Dendritic cell treated with granulocyte-macrophage colony-stimulating factor and Interleukin-4, amounts not matched to agents 40 ng/mL and 50 ng/mL, for 4 days (primary cell): ENCODE data around the gene CSTF3.
"Not testable (repeated sequence)": the region's sequence is repeated elsewhere in the genome, so short reads cannot be mapped to it uniquely, and the experiment has no call there.

Experiments
- H3K27ac Mint-ChIP-seq: one replicate; pipeline ENCODE4 v1.8.0; 2022; ENCODE audit warnings: mild to moderate bottlenecking, mixed read lengths
- H3K27me3 Mint-ChIP-seq: one replicate; pipeline ENCODE4 v1.8.0; 2022; ENCODE audit warnings: mild to moderate bottlenecking, mixed read lengths
- H3K36me3 Mint-ChIP-seq: one replicate; pipeline ENCODE4 v1.8.0; 2022; ENCODE audit warnings: low read depth, mixed read lengths
- H3K4me1 Mint-ChIP-seq: one replicate; pipeline ENCODE4 v1.8.0; 2022; ENCODE audit warnings: low read depth, mixed read lengths
- H3K4me3 Mint-ChIP-seq: one replicate; pipeline ENCODE4 v1.8.0; 2022; ENCODE audit warnings: mild to moderate bottlenecking, moderate library complexity, mixed read lengths
- H3K9me3 Mint-ChIP-seq: one replicate; pipeline ENCODE4 v1.8.0; 2022; ENCODE audit warnings: mixed read lengths
- intact Hi-C: fragments of 100-400 bp; cut with micrococcal nuclease; formaldehyde crosslinking; loops from one replicate; pipeline ENCODE4 v1.15.0; 2022

Gene CSTF3

DNA sequence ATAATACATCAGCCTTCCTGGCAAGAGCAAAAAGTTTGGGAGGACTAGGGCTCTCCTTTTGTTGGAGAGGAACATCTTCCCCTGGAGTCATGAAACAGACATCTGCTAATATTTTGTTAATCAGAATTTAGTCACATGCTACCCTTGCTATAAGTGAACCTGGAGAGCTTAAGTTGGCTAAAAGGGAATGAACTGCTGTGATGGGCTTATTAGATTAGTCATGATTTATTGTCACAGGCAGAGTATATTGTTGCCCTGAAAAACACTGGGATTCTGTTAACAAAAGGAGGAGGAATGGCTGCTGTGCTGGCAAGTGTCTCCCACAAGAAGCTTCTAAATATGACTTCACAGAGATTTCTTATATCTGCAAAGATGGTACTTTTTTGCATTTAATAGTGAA lies 105.9 kb downstream of the CSTF3 start:
- intact Hi-C loops, result no loop called here
- H3K36me3 Mint-ChIP-seq, result peaks cover 65% of the 10 kb centered on the region
- peaks cover 28% of the 10 kb centered on the region for H3K4me1 Mint-ChIP-seq
- no peaks in the 10 kb centered on the region for H3K9me3 Mint-ChIP-seq
- H3K4me3 Mint-ChIP-seq, result no peak overlapping the region
- no peaks in the 10 kb centered on the region for H3K27me3 Mint-ChIP-seq
- H3K27ac Mint-ChIP-seq, result no peak overlapping the region

- Mint-ChIP-seq H3K4me3 (no peak overlapping the region), H3K4me1 (peaks cover 44% of the 10 kb centered on the region), H3K36me3 (peaks cover 48% of the 10 kb centered on the region), H3K27me3 (no peaks in the 10 kb centered on the region), H3K27ac (peak overlapping the region; percentile 91), H3K9me3 (no peaks in the 10 kb centered on the region)
- intact Hi-C loops, result no loop called here
These were observed 109.0 kb downstream of the CSTF3 start for GRCh38 chr11:33052231-33052630.

DNA sequence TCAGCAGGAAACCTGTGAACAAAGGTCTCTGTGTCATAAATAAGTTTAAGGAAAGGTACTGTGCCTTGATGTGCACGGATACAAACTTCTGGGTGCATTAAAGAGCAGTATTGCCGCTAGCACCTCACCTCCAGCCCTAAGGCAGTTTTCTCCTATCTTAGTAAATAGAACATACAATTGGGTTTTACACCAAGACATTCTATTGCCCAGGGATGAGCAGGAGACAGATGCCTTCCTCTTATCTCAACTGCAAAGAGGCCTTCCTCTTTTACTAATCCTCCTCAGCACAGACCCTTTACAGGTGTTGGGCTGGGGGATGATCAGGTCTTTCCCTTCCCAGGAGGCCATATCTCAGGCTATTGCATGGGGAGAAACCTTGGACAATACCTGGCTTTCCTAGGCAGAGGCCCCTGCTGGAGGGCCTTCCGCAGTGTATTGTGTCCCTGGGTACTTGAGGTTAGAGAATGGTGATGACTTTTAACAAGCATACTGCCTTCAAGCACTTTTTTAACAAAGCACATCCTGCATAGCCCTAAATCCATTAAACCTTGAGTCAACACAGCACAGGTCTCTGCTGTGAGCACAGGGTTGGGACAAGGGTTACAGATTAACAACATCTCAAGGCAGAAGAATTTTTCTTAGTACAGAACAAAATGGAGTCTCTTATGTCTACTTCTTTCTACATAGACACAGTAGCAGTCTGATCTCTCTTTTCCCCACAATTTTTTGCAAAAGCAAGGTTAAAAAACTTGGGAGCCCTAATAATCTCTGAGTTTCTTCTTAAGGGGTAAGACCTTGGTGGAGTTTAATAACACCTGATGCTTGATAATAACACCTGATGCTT lies 111.5 kb downstream of the CSTF3 start:
- H3K9me3 Mint-ChIP-seq, H3K4me3 Mint-ChIP-seq, intact Hi-C loops, H3K27me3 Mint-ChIP-seq: not testable (repeated sequence)
- Mint-ChIP-seq H3K36me3 (peaks cover 50% of the 10 kb centered on the region), H3K4me1 (peaks cover 52% of the 10 kb centered on the region), H3K27ac (peak overlapping the region; percentile 81)

DNA sequence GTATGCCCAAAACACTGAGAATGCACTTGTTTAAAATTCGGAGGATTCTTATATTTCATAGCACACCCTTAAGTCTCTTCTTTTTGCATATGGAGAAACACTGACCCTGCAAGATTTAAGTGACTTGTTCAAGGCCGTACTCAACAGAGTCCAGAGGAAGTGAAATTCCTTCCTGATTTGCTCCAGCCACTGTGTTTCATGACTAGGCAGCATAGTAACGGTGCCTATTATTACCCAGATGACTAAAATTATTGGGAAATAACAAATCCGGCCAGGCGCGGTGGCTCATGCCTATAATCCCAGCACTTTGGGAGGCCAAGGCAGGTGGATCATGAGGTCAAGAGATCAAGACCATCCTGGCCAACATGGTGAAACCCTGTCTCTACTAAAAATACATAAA lies 112.6 kb downstream of the CSTF3 start:
- intact Hi-C loops, result not testable (repeated sequence)

DNA sequence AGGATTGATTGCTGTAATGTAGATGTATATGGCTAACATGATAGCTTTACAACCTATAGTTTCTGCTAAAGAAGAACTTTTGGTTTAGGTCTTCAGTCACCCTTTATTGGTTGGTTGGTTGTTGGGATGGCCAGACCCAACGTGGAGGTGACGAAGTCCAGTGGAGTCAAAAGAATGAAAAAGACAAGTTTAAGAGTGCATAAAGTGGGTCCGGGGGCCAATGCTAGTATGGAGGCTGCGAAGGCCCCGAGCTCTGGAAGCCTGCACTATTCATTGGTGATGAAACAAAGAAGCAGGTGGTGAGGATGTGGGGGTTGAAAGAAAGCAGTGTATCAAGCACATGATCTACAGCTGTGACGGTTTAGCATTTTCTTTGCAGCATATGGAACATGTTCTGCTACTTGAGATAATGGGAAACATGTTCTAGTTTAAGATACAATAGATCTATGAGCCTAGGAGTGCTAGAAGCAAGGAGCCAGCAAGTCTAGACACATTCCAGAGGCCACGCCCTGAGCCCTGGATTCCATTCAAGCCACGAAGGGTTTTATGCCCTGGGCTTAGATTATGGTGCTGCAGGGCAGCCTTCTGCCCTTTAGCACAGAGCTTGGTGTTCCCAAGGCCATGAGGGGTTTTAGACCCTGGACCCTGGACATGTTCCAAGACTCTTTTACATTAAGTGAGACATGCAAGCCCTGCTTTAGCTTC lies 115.6 kb downstream of the CSTF3 start:
- intact Hi-C loops, result no loop called here

More for the DNA sequence above, 112.6 kb downstream of the CSTF3 start:
- not testable (repeated sequence) for H3K27me3 Mint-ChIP-seq, H3K9me3 Mint-ChIP-seq
- Mint-ChIP-seq H3K27ac (peak overlapping the region; percentile 81), H3K4me3 (peak overlapping the region; percentile 30), H3K4me1 (peaks cover 52% of the 10 kb centered on the region), H3K36me3 (peaks cover 47% of the 10 kb centered on the region)

GRCh38 chr11:33044285-33044756 lies 117.0 kb downstream of the CSTF3 start:
- no peak overlapping the region for H3K4me3 Mint-ChIP-seq
- intact Hi-C loops, result no loop called here
- peaks cover 59% of the 10 kb centered on the region for H3K36me3 Mint-ChIP-seq
- peaks cover 44% of the 10 kb centered on the region for H3K4me1 Mint-ChIP-seq
- H3K9me3 Mint-ChIP-seq, result no peaks in the 10 kb centered on the region
- H3K27ac Mint-ChIP-seq, result no peak overlapping the region
- no peaks in the 10 kb centered on the region for H3K27me3 Mint-ChIP-seq

More for the DNA sequence above, 115.6 kb downstream of the CSTF3 start:
- Mint-ChIP-seq H3K27me3 (no peaks in the 10 kb centered on the region), H3K4me3 (no peak overlapping the region), H3K4me1 (peaks cover 47% of the 10 kb centered on the region), H3K27ac (no peak overlapping the region), H3K9me3 (no peaks in the 10 kb centered on the region), H3K36me3 (peaks cover 59% of the 10 kb centered on the region)

DNA sequence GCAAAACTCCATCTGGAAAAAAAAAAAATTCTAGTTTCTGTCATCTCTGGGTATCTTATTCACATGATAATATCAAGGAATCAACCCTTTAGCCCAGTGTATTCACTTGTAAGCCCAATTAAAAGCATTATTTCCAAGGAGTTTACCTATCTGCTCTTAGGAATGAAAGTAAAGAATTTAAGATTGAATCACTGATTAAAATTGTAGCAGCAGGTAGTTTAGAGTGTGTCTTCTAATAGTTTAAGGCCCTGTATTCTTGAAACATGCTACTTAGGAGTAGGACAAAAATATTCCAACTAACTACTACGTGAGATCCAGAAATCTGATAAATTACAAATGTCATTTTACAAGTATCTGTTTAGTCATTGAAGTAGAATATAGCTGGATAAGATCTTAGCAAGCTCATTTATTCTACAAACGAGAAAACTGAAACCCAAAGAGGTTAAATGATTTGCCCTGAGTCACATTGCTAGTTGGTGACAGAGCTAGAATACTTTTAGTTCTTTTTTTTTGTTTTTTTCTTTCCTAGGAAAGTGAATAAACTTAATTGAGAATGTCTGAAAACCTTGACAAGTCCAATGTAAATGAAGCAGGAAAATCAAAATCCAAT lies 118.0 kb downstream of the CSTF3 start:
- Mint-ChIP-seq H3K27ac (no peak overlapping the region), H3K36me3 (peaks cover 62% of the 10 kb centered on the region), H3K9me3 (no peaks in the 10 kb centered on the region), H3K4me1 (peaks cover 41% of the 10 kb centered on the region), H3K27me3 (no peaks in the 10 kb centered on the region), H3K4me3 (no peak overlapping the region)
- intact Hi-C loops, result no loop called here

GRCh38 chr11:33040862-33041453 lies 120.3 kb downstream of the CSTF3 start:
- H3K9me3 Mint-ChIP-seq, result no peaks in the 10 kb centered on the region
- H3K27me3 Mint-ChIP-seq, result peaks cover 1% of the 10 kb centered on the region
- H3K27ac Mint-ChIP-seq, result peak overlapping the region; percentile 98
- H3K36me3 Mint-ChIP-seq, result peaks cover 42% of the 10 kb centered on the region
- intact Hi-C loops, result no loop called here
- peak overlapping the region; percentile 84 for H3K4me3 Mint-ChIP-seq
- peaks cover 42% of the 10 kb centered on the region for H3K4me1 Mint-ChIP-seq

GRCh38 chr11:33040033-33040861 lies 121.0 kb downstream of the CSTF3 start:
- no peaks in the 10 kb centered on the region for H3K9me3 Mint-ChIP-seq
- peaks cover 36% of the 10 kb centered on the region for H3K4me1 Mint-ChIP-seq
- peak overlapping the region; percentile 84 for H3K4me3 Mint-ChIP-seq
- H3K27me3 Mint-ChIP-seq, result peaks cover 1% of the 10 kb centered on the region
- H3K27ac Mint-ChIP-seq, result peak overlapping the region; percentile 98
- intact Hi-C loops, result no loop called here
- H3K36me3 Mint-ChIP-seq, result peaks cover 34% of the 10 kb centered on the region

- peaks cover 1% of the 10 kb centered on the region for H3K27me3 Mint-ChIP-seq
- H3K4me3 Mint-ChIP-seq, result peak within 1 kb of the TSS; percentile 84
- no peaks in the 10 kb centered on the region for H3K9me3 Mint-ChIP-seq
- intact Hi-C loops, result loop anchor here (1.0 kb wide), 1 partner anchor 122 kb away; the partner anchor contains the start of gene CSTF3
- H3K27ac Mint-ChIP-seq, result peak within 1 kb of the TSS; percentile 98
- peaks cover 36% of the 10 kb centered on the region for H3K4me1 Mint-ChIP-seq
- H3K36me3 Mint-ChIP-seq, result peaks cover 30% of the 10 kb centered on the region
These were observed 121.8 kb downstream of the CSTF3 start, which contains the start of gene TCP11L1 for GRCh38 chr11:33039274-33040032. Gene TCP11L1 (plus strand): TSS chr11:33039572. CDS start chr11:33043774, 4,202 bp downstream.

GRCh38 chr11:33035011-33035410 lies 126.3 kb downstream of the CSTF3 start:
- intact Hi-C loops, result no loop called here
- Mint-ChIP-seq H3K27me3 (peaks cover 1% of the 10 kb centered on the region), H3K4me1 (peaks cover 18% of the 10 kb centered on the region), H3K27ac (no peak overlapping the region), H3K36me3 (peaks cover 7% of the 10 kb centered on the region), H3K4me3 (no peak overlapping the region), H3K9me3 (no peaks in the 10 kb centered on the region)
